GM12874 (cell line): Measurements from ENCODE around the gene MANBA.

Source experiments
- TF ChIP-seq, protein P1 (sequence below): IDR thresholded peaks from 2 replicates; pipeline ENCODE4 v1.5.1; 2011; ENCODE audit warnings: low read depth, mild to moderate bottlenecking, control low read depth, low read length, moderate library complexity; ENCODE audit not compliant: insufficient read depth

MANBA gene

DNA sequence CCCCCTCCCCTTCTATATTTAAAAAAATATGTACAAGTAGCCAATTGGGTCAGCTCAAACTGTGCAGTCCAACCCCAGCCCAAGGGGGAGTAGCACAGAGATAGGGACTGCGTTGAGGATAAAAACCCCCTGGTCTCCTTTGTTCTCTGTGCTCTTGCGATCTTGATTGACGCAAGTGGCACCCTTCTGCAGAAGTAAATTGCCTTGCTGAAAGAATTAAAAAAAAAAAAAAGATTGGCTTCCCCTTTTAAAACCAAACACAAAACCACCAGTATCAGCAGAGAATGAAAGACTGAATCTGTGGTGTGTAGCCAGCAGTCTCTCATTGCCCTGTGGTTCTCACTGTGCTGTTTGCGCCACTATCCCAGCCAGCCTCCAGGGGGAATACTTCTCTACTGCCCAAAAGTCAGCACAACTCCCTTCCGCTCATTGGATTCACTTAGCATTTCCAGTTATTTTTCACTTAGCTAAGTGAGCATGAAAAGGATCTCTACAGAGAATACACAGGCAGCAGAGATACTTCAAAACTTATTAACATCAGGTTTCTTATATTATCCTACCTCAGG lies 29.7 kb downstream of the MANBA start:
- TF ChIP-seq, protein P1, sequence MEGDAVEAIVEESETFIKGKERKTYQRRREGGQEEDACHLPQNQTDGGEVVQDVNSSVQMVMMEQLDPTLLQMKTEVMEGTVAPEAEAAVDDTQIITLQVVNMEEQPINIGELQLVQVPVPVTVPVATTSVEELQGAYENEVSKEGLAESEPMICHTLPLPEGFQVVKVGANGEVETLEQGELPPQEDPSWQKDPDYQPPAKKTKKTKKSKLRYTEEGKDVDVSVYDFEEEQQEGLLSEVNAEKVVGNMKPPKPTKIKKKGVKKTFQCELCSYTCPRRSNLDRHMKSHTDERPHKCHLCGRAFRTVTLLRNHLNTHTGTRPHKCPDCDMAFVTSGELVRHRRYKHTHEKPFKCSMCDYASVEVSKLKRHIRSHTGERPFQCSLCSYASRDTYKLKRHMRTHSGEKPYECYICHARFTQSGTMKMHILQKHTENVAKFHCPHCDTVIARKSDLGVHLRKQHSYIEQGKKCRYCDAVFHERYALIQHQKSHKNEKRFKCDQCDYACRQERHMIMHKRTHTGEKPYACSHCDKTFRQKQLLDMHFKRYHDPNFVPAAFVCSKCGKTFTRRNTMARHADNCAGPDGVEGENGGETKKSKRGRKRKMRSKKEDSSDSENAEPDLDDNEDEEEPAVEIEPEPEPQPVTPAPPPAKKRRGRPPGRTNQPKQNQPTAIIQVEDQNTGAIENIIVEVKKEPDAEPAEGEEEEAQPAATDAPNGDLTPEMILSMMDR: no peak

DNA sequence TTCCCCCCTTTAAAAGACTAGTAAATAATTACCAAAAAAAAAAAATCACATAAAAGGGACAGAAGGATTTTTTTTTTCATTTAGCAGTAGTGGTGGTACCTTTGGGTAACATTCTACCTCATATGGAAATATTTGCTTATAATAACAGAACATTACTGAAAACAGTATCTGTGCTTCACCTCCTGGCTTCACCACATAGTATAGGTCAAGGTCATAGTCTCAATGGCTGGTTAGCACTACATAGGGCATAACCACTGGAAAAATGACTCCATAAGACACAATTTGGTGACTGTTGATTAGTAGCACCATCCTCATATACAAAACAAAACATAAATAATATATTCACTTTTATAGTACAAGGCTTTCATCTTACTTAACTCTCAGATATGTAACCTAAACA lies 34.7 kb downstream of the MANBA start:
- TF ChIP-seq, protein P1: no peak

DNA sequence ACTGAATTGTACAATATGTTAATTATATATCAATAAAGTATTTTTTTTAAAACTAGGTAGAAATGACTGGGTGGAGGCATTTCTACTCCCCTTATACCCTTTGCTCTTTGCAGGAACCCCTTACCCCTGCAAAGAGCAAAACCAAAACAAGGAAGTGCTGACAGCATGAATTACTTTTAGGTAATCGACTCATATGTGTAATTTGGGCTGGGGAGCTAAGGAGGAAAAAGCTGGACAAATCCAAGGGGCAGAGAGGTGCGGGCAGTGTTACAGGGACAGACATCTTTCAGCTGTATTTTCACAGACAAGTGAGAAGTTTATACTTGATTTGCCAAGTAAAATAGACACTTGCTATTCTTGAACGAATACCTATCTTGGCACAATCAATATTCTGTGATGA lies 35.5 kb downstream of the MANBA start:
- TF ChIP-seq, protein P1: no peak

DNA sequence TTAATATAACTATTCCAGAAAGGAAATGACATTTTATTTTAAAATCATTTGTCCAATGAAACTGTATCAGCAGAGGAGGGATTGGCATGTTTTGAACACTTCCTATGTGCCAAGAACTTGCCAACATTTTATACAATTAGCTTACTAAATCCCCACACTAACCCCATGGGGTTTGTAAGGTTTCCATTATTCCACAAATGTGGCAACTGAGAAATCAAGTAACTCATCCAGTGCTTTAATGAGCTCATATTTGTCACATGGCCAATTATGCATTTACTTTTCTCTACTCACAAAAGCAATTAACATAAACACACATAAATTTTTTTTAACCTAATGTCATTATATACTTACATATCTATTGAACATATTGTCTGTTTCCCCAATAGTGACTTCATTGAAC lies 37.3 kb downstream of the MANBA start:
- TF ChIP-seq, protein P1: no peak

DNA sequence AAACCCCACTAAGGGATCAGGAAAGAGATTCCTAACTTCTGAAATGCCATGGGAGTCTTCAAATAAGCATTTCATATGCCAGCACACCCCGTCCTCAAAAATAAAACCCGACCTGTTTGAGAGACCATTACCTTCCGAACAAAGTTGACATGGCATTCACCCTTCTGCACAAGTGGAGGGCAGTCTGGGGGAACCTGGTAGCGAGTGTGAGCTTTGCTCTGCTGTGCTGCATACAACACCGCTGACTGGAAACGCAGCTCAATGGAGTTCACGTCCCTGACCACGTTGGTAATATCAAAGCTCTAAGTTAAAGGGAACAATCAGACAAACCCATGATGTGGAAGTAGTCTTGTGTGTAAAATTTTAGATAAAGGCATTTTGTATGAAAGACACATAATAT lies 38.0 kb downstream of the MANBA start:
- TF ChIP-seq, protein P1: no peak

DNA sequence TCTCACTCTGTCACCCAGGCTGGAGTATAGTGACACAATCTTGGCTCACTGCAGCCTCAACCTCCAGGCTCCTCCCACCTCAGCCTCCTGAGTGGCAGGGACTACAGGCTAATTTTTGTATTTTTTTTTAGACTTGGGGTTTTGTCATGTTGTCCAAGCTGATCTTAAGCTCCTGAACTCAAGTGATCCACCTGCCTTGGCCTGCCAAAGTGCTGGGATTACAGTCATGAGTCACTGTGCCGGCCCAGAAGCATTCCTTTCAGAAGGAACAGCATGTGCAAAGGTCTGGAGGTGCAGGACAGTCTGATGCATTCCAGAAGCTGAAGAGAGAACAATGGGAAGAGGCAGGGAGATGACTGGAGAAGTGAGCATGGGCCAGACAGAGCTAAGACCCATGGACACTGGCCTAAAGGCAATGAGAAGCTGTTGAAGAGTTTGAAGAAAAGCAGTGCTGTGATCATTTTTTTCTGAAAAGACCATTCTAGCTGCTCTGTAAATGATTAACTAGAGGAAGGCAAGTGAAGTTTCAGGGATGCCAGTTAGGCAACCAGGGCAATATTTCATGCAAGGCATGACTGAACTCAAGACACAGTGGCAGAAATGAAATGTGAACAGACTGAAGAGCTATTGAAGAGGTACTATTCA lies 43.2 kb downstream of the MANBA start:
- TF ChIP-seq, protein P1: no peak

DNA sequence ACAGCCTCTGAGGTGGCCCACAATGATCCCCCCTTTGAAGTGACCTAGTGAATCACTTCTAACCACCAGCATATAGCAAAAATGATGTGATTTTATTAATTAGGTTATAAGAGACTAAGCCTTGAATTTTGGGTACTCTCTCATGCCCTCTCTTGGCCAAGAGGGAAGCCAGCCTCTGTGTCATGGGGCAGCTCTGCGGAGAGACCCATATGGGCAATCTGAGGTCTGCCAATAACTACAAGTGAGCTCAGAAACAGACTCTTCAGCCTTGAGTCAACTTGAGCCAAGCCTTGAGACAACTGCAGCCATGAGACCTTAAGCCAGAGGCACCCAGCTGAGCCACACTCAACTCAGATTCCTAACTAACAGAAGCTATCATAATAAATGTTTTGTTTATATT lies 45.7 kb downstream of the MANBA start:
- TF ChIP-seq, protein P1: no peak
